ENCODE data around the gene STK16.
"Not testable (repeated sequence)": the region's sequence is repeated elsewhere in the genome, so short reads cannot be mapped to it uniquely, and the experiment has no call there.

DNA sequence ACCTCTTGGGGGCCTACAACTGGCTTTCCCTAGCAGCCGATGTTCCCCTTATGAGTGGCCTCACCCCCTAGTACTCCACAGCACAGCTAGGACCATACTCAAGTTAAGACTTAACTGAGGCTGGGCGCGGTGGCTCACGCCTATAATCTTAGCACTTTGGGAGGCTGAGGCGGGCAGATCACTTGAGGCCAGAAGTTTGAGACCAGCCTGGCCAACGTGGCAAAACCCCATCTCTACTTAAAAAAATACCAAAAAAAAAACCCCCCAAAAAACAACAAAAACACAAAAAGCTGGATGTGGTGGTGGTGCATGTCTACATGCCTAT, 41.8 kb downstream of the STK16 start:
- TF ChIP-seq POLR2AphosphoS5 (IDR thresholded peaks at IDR 0.05; ENCODE audit: low read depth, low read length); ZKSCAN1 (IDR thresholded peaks at IDR 0.05; ENCODE audit: low read length); CTCF (CRISPR knock-in tag; IDR thresholded peaks at IDR 0.05); TAF1 (CRISPR knock-in tag; IDR thresholded peaks at IDR 0.05); NFYB (CRISPR knock-in tag; IDR thresholded peaks at IDR 0.05); YY1 (IDR thresholded peaks at IDR 0.05; ENCODE audit: insufficient read depth, insufficient replicate concordance, low read depth, low read length); MAFF (IDR thresholded peaks at IDR 0.05; ENCODE audit: low read depth, low read length); RCOR2 (CRISPR knock-in tag; IDR thresholded peaks at IDR 0.05); CREB1 (IDR thresholded peaks at IDR 0.05); CREB1 (CRISPR knock-in tag; IDR thresholded peaks at IDR 0.05); ZNF280B (CRISPR knock-in tag; IDR thresholded peaks at IDR 0.05; ENCODE audit: borderline replicate concordance); MAFK (conservative IDR thresholded peaks at IDR 0.05 in 1 of 2, IDR thresholded peaks at IDR 0.05 in 1 of 2; ENCODE audit: low read length in 2 of 2): not testable (repeated sequence)
- TF ChIP-seq, protein P1, sequence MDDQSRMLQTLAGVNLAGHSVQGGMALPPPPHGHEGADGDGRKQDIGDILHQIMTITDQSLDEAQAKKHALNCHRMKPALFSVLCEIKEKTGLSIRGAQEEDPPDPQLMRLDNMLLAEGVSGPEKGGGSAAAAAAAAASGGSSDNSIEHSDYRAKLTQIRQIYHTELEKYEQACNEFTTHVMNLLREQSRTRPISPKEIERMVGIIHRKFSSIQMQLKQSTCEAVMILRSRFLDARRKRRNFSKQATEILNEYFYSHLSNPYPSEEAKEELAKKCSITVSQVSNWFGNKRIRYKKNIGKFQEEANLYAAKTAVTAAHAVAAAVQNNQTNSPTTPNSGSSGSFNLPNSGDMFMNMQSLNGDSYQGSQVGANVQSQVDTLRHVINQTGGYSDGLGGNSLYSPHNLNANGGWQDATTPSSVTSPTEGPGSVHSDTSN (CRISPR knock-in tag; IDR thresholded peaks at IDR 0.05; ENCODE audit: borderline replicate concordance): not testable (repeated sequence)
